Amniotic stem cell (primary cell): ENCODE data around the gene INSIG1.

Experiments used
- DNase-seq: peaks from one replicate; lab custom pipeline; 2025; lab: John Stamatoyannopoulos, UW

The INSIG1 gene

DNA sequence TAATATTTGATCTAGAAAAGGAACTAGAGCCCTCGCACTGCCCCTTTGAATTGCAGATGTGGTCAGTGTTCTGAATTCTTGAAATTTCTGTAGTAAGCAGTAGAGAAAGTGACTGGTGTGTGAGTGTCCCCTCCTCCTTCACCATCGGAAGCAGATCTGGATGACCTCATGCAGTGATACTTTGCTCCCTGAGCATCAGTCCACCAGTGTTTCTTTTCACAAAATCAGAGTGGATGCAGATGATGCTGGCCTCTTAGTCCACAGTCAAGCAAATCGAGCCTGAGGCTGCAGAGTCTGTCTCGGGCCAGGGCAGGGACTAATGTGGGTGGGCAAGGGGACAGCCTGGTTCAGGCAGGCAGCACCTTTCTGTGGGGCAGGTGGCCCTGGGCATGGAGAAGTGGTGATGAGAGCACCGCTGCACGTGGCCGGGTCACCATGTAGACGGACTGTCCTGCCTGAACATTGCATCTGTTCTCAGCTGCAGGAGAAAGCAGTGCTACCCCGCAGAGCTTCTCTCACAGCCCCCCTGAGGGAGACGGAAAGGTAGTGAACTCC lies 5.4 kb downstream of the INSIG1 start:
- no peak for DNase-seq

DNA sequence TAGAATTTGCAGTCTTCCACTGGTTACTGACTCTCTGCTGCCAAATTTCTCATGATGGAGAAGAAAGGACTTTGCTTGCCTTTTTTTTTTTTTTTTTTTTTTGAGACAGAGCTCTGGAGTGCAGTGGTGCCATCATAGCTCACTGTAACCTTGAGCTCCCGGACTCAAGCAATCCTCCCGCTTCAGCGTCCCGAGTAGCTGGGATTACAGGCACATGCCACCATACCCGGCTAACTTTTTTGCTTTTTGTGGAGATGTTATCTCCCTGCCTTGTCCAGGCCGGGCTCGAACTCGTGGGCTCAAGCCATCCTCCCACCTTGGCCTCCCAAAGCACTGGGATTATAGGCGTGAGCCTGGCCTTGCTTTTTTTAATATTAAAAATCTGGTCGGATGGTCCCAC lies 6.2 kb downstream of the INSIG1 start:
- no peak for DNase-seq

DNA sequence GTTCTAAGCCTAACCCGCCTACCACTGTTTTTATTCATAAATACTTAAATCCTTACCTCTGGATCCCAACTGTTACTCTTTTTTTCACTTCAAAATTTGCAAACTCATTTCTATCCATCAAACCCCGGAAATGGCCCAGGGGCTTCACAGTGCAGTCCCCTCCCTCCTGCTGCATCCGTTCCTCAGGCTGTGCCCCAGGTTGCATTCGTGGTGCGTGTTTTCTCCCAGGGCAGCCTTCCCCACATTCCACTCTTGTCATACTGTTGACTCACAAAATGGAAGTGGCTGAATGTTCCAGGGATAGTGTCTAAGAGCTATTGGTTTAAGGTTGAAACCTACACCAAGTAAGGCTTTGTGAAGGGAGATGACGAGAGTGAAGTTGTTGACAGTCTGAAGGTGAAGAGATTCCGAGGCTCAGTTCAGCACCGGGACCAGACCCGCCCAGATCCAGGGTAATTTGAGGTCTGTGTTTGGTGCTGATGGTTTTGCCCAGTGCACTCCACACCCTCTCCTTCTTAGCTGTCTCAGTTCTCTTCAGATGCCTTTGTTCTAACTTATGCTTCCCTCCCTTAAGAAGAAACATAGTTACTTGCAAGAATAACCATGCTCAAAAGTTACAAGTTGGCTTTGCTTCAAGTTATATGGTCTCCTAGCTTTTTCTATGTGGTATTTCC lies 7.7 kb downstream of the INSIG1 start:
- no peak for DNase-seq

DNA sequence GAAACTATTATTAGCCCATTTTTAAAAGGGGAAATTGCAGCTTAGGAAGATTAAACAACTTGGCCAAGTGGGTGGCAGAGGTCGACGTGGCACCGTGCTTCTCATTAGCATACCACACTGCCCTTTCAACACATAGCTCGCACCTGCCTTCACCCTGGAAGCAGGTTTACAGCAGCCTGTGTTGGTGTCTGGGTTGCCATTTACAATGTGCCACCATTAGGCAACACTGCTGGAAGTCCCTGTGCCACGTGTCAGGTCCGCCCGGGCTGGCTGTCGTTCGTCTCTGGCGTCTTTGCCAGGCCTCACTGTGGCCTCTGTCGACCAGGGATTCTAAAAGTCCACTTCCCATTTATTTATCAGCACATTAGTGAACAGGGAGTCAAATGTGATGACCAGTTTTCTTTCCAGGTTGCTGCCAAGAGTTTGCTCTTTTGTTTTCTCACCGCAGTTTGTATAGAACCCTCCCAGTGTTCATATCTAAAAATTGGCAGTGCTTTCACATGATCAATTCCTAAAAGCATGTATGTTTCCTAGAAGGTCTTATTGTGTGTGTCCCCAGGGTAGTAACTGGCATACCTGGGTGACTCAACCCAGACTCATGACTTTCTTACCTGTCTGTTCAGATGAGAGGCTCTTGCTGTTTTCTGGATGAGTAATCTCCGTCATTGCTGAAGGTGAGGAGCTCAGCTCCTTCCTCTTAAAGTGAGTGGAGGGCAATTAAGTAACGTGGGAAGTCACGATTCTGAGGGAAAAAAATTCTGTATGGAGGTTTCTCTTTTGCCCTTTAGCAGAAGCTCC lies 9.2 kb downstream of the INSIG1 start:
- DNase-seq: no peak

DNA sequence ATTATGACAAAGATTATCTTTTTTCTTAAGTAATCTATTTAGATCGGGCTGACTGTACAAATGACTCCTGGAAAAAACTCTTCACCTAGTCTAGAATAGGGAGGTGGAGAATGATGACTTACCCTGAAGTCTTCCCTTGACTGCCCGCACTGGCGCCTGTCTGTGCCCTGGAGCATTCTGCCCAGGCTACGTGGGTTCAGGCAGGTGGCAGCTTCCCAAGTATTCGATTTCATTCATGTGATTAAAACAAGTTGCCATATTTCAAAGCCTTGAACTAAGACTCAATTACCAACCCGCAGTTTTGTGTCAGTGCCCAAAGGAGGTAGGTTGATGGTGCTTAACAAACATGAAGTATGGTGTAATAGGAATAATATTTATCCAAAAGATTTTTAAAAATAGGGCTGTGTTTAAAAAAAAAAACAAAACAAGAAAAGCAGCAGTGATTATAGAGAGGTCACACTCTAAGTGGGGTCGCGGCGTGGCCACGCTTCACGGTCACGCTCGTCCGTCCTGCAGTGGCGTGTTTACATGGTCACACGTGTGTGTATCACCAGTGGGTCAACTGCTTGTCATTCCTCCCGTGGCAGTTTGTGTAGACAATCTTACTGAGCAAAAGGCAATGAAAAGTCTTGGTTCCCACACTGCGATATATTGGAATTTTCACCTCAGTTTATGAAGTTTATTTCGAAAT lies 10.8 kb downstream of the INSIG1 start:
- DNase-seq: no peak

- no peak for DNase-seq
Observed at GRCh38 chr7:155309021-155309338, 11.3 kb downstream of the INSIG1 start.

GRCh38 chr7:155310425-155311114 lies 12.9 kb downstream of the INSIG1 start:
- no peak for DNase-seq

DNA sequence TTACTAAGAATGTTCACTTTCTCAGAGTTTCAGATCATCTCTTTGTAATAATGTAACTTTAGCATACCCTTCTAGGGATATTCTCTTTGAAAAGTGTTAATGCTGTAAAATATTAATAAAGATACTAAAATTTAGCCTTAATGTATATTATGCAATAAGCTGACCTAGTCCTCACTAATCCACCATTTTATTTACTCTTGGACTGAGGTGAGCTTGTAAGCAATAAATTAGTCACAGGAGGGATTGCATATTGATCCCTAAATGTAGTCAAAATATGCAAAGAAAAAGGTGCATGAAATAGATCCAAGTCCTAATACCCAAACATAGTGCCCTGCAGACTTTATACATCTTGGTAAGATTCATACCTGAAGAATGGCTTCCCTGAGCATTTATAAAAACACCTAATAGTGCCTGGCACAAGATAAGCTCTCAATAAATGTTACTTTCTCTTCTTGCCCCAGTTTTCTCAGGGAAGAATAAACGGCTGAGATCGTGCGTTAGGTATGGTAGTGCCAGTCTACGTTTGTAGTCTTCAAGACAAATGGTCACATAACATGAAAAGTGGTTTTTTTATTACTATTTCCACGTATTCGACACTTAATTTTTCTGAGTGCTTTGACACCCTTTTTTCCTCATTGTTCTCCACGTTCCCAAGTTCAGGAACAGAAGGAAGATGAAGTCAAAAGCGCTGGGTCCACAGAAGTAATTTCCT lies 14.3 kb downstream of the INSIG1 start:
- DNase-seq: no peak

DNA sequence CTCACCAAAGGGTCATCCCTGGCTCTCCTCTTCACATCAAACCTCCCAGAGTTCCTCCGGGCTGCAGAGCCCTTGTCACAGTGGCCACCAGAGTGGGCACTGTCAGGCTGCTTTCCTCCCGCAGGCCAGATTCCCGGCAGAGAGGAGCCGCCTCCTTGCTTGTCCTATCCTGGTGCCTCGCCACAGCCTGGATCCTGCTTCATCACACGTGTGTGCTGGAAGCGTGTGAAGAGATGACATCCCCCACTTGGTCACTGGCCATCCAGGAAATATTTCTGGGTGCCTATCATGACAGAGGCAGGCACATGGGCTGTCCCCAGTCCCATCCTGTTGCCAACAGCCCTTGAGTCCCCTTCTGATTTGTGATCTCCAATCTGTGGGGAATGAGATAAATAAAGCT lies 15.0 kb downstream of the INSIG1 start:
- DNase-seq: no peak

DNA sequence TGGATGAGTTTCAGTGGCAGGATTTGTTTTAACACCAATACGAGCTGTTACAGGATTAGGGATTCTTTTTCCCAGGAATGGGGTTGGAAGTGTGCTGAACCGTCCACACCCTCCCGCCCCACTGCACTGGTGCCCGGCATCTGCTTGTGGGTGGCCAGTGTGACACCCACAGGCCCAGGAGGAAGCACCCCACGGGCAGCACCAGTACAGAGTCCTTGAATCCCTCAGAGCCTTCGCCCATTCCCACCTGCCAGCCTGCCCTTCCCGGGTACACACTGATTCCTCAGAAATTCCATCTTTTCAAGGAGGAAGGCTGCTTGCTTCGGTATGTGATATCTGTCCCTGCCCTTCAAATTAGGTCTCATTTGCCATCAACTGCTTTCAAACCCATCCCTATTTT lies 15.4 kb downstream of the INSIG1 start:
- DNase-seq: no peak

DNA sequence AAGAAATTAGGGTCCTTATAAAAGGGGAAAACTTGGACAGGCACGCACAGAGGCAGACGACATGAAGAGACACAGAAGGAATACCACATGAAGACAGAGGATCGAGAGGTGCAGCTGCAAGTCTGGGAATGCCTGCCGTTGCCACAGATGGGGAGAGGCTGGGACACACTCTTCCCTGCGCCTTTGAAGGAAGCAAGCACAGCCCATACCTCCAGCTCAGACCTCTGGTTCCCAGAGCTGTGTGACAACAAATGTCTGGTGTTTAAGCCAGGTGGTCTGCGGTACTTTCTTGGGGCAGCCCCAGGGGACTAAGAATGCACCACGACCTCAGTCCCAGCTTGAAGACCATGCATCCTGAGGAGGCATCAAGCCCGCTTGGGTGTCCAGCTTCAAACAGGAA lies 18.3 kb downstream of the INSIG1 start:
- no peak for DNase-seq

- no peak for DNase-seq
Observed at GRCh38 chr7:155316427-155317113, 18.9 kb downstream of the INSIG1 start.

DNA sequence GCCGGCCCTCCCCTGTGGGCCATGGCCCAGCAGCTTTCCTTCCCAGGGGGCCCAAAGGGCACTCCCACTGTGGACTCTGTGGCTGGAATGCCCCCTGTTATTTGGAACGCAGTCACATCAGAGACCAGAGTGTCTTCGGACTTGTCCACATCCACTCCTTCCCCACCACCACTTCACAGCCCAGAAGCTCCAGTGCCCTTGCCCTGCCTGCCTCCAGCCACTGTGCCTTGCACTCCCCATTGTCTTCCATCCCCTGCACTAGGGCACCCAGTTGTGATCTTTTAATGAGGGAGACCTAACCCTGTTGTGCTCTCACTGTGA lies 19.4 kb downstream of the INSIG1 start:
- no peak for DNase-seq

GRCh38 chr7:155318245-155318644 lies 20.6 kb downstream of the INSIG1 start:
- DNase-seq: no peak

GRCh38 chr7:155322530-155322929 lies 24.9 kb downstream of the INSIG1 start:
- no peak for DNase-seq

DNA sequence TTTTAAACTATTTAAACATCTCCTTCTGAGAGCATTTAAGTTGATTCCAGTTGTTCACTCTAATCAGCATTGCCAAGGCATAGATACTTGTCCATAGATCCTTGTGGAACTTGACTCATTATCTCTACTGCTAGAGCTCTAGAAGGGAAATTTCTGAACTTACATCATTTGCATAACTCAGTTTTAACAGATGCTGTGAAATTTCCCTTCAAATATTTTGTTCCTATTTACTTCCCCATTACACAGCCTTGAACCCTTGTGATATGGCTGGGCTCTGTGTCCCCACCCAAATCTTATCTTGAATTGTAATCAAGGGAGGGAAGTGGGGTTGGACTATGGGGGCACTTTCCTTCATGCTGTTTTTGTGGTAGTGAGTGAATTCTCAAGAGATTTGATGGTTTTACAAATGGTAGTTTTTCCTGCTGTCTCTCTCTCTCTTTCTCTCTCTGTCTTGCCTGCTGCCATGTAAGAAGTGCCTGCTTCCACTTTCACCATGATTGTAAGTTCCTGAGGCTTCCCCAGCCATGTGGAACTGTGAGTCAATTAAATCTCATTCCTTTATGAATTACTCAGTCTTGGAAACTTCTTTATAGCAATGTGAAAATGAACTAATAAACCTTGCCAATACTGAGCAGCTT lies 25.4 kb downstream of the INSIG1 start:
- DNase-seq: no peak

DNA sequence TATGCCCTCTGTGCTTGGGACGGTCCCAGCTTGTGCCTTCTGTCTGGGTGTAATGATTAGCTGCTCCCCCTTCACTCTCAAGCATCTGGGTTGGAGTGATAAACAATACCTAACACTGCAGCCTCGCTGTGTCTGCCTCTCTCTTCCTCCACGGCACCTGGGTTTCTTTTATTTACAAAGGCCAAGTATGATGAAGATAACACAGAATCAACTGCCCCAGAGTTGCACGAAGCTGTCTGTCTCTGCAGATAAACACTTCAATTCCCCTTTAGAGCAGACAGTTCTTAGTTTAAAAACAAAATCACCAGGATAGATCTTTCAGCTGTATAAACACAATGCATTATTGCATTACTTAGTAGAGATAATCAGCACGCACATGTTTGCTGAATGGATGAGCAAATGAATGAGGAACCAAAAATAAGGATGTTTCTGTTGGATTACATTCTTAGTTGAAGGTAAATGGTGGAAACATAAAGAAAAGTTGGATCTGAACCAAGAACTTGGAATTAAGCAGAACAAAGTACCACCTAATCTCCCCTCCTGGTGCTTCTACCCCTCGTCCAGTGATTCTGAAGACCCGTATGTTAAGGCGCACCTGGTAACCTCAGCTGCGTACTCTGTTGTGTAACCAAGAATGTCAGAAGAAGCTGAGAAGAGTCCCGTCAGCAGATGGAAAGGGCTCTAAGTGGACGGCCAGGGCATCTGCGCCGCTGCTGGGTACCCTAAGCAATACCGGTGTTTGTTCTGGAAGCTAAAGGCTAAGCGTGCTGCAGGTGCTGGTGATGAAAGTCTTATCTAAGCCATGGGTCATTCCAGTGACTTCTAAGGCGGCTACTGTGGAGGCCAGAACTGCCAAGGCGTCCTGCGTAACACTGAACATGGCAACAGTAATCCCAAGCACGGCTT lies 26.6 kb downstream of the INSIG1 start:
- DNase-seq: no peak

- DNase-seq: no peak
Observed at GRCh38 chr7:155324918-155325235, 27.2 kb downstream of the INSIG1 start.

- DNase-seq: no peak
Observed at GRCh38 chr7:155326385-155326784, 28.7 kb downstream of the INSIG1 start.
